Fibroblast of villous mesenchyme (primary cell): Measurements from ENCODE around the gene OGA. TPM values are rescaled to one million over a fixed set of nuclear protein-coding genes. Genes with fewer than 3 reads are reported as not detected.

Experiments used
- DNase-seq: peaks from one replicate; pipeline ENCODE4 v3.0.0-alpha.2; 2010; ENCODE audit warnings: low read depth
- H3K4me3 ChIP-seq: 2 replicates; pipeline ENCODE4 v1.5.1; 2011; ENCODE audit warnings: low read depth, mild to moderate bottlenecking, low read length
- CTCF ChIP-seq: IDR thresholded peaks from 2 replicates; pipeline ENCODE4 v1.5.1; 2012; ENCODE audit warnings: low read depth, mild to moderate bottlenecking, low read length; ENCODE audit not compliant: insufficient read depth
- total RNA-seq: library from RNA; depleted of rRNA; stranded (reverse); fragments of >200 nt; gene quantifications from 2 replicates; pipeline ENCODE4 v1.2.3, GENCODE V29; 2012

The OGA gene
- total RNA-seq, 1 donor: 80.3 TPM

GRCh38 chr10:101818872-101819633 is 809 bp upstream of the OGA start:
- no peak for TF ChIP-seq CTCF
- peak overlapping the region; percentile 99 for H3K4me3 ChIP-seq
- DNase-seq: no peak

- peak; percentile 96 for DNase-seq
- no peak for TF ChIP-seq CTCF
- peak overlapping the region; percentile 99 for H3K4me3 ChIP-seq
These were observed 716 bp downstream of the OGA start for GRCh38 chr10:101817337-101818118.

- no peak for DNase-seq
- no peak for TF ChIP-seq CTCF
- peak overlapping the region; percentile 99 for H3K4me3 ChIP-seq
These were observed 1.3 kb downstream of the OGA start for GRCh38 chr10:101816913-101817336.

GRCh38 chr10:101816376-101816775 is 1.9 kb downstream of the OGA start:
- H3K4me3 ChIP-seq: peak overlapping the region; percentile 99
- TF ChIP-seq CTCF: no peak
- no peak for DNase-seq

GRCh38 chr10:101814466-101815071 is 3.7 kb downstream of the OGA start:
- no peak for TF ChIP-seq CTCF
- no peak for DNase-seq
- peak overlapping the region; percentile 99 for H3K4me3 ChIP-seq

- H3K4me3 ChIP-seq: no peak overlapping the region
- no peak for TF ChIP-seq CTCF
- no peak for DNase-seq
These were observed 5.6 kb downstream of the OGA start for GRCh38 chr10:101812606-101813005.
